Muscle layer of duodenum (tissue), 2 donors: Measurements from ENCODE around the gene WWP2.

Experiments used
- H3K27ac ChIP-seq: one replicate; pipeline ENCODE4 v1.7.0; 2013; ENCODE audit warnings: mild to moderate bottlenecking, low read length
- H3K27me3 ChIP-seq: one replicate; pipeline ENCODE4 v1.7.0; 2013; ENCODE audit warnings: low read depth, mild to moderate bottlenecking, control low read depth, low read length
- H3K36me3 ChIP-seq, 2 donors: one replicate each; pipeline ENCODE4 v1.7.0; 2013; ENCODE audit warnings: low read length in 2 of 2, control low read depth in 1 of 2, mild to moderate bottlenecking in 1 of 2; ENCODE audit not compliant: insufficient read depth in 2 of 2, control insufficient read depth in 1 of 2
- H3K4me1 ChIP-seq, 2 donors: one replicate each; pipeline ENCODE4 v1.7.0; 2013; ENCODE audit warnings: low read length in 2 of 2, mild to moderate bottlenecking in 2 of 2, control low read depth in 1 of 2, moderate library complexity in 1 of 2; ENCODE audit not compliant: insufficient read depth in 2 of 2, control insufficient read depth in 1 of 2
- H3K4me3 ChIP-seq, 2 donors: one replicate each; pipeline ENCODE4 v1.7.0; 2013; ENCODE audit warnings: low read length in 2 of 2, low read depth in 1 of 2, mild to moderate bottlenecking in 1 of 2
- H3K9me3 ChIP-seq, 2 donors: one replicate each; pipeline ENCODE4 v1.7.0; 2013; ENCODE audit warnings: low read length in 2 of 2, control low read depth in 1 of 2, mild to moderate bottlenecking in 1 of 2; ENCODE audit not compliant: control insufficient read depth in 1 of 2
- donor health status: healthy.

Gene WWP2

GRCh38 chr16:69904495-69905170, 142.5 kb downstream of the WWP2 start:
- peaks cover 0 to 4% of the 10 kb centered on the region in 2 donors for H3K4me1 ChIP-seq
- no peak overlapping the region for H3K27ac ChIP-seq
- peaks cover 5 to 13% of the 10 kb centered on the region in 2 donors for H3K36me3 ChIP-seq
- H3K9me3 ChIP-seq: no peaks in the 10 kb centered on the region
- no peak overlapping the region for H3K4me3 ChIP-seq
- H3K27me3 ChIP-seq: no peaks in the 10 kb centered on the region

DNA sequence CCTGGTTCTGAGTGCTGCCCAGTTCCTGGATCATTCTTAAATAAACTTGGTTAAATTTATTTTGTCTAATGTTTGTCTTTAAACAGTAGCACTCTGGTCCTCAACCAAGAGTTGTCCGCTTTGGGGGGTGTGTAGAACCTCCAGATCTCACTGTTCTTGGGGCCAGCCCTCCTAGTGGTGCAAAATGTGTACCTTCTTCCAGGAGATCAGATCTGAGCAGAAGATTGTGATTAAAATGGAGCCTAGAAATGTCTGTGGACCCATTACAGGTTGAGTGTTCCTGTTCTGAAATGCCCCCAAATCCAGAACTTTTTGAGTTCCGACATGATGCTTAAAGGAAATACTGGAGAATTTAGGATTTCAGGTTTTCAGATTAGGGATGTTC, 143.0 kb downstream of the WWP2 start:
- Histone ChIP-seq H3K27ac (no peak overlapping the region), H3K4me1 (peaks cover 0 to 4% of the 10 kb centered on the region in 2 donors), H3K36me3 (peaks cover 5 to 13% of the 10 kb centered on the region in 2 donors), H3K4me3 (no peak overlapping the region), H3K9me3 (no peaks in the 10 kb centered on the region), H3K27me3 (no peaks in the 10 kb centered on the region)

- H3K36me3 ChIP-seq: peaks cover 11 to 13% of the 10 kb centered on the region in 2 donors
- no peaks in the 10 kb centered on the region for H3K9me3 ChIP-seq
- peaks cover 0 to 4% of the 10 kb centered on the region in 2 donors for H3K4me1 ChIP-seq
- H3K27ac ChIP-seq: no peak overlapping the region
- no peaks in the 10 kb centered on the region for H3K27me3 ChIP-seq
- no peak overlapping the region for H3K4me3 ChIP-seq
Measured at GRCh38 chr16:69906838-69907401, 144.8 kb downstream of the WWP2 start.

- Histone ChIP-seq H3K36me3 (peaks cover 6 to 13% of the 10 kb centered on the region in 2 donors), H3K4me1 (peaks cover 0 to 4% of the 10 kb centered on the region in 2 donors), H3K4me3 (no peak overlapping the region), H3K9me3 (no peaks in the 10 kb centered on the region), H3K27ac (no peak overlapping the region), H3K27me3 (no peaks in the 10 kb centered on the region)
Measured at GRCh38 chr16:69909043-69909442, 146.9 kb downstream of the WWP2 start.

GRCh38 chr16:69909760-69910159, 147.6 kb downstream of the WWP2 start:
- no peaks in the 10 kb centered on the region for H3K9me3 ChIP-seq
- H3K27ac ChIP-seq: no peak overlapping the region
- no peaks in the 10 kb centered on the region for H3K27me3 ChIP-seq
- no peak overlapping the region for H3K4me3 ChIP-seq
- peaks cover 0 to 3% of the 10 kb centered on the region in 2 donors for H3K4me1 ChIP-seq
- peaks cover 6 to 13% of the 10 kb centered on the region in 2 donors for H3K36me3 ChIP-seq

GRCh38 chr16:69910964-69911363, 148.8 kb downstream of the WWP2 start:
- no peak overlapping the region for H3K27ac ChIP-seq
- H3K4me1 ChIP-seq: no peaks in the 10 kb centered on the region
- H3K9me3 ChIP-seq: no peaks in the 10 kb centered on the region
- H3K27me3 ChIP-seq: no peaks in the 10 kb centered on the region
- H3K36me3 ChIP-seq: peaks cover 6 to 13% of the 10 kb centered on the region in 2 donors
- H3K4me3 ChIP-seq: no peak overlapping the region

DNA sequence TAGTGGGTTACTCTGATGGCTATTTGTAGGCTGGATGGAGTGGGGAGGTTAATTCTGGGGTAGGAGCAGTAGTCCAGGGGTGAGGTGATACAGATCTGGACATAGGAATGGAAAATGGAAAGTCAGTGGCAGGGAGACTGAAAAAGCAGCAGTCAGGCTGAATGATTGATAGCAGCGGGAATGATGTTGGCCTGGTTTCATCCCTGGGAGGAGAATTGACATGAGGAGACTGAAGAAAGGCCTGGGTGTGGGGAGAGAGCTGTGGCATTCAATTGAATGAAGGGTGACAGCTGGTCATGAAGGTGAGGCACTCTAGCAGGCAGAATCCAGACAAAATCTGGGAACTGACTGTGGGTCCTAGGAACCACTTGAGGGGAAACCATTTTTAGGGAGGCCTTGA, 154.3 kb downstream of the WWP2 start:
- no peak overlapping the region for H3K27ac ChIP-seq

DNA sequence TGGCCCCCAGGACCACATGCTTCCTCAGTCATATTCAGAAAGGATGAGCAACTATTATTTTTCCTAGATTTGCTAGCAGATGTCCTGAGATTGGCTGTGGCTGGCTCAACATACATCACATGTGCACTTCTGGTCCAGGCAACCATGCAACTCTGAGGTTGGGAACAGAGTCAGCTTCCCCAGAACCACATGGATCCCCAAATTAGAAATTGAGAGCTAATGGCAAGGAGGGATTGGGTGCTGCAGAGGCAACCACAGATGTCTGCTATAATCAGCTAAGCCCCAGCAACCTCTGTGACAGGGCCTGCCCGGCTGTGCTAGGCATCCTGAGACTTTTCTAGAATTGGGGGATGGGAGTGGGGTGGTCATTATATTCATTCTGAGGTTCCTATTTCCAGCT, 155.2 kb downstream of the WWP2 start:
- Histone ChIP-seq H3K4me3 (no peak overlapping the region), H3K36me3 (peaks cover 0 to 8% of the 10 kb centered on the region in 2 donors), H3K27me3 (no peaks in the 10 kb centered on the region), H3K4me1 (no peaks in the 10 kb centered on the region), H3K9me3 (no peaks in the 10 kb centered on the region), H3K27ac (no peak overlapping the region)

More for the DNA sequence above, 154.3 kb downstream of the WWP2 start:
- peaks cover 0 to 8% of the 10 kb centered on the region in 2 donors for H3K36me3 ChIP-seq
- no peaks in the 10 kb centered on the region for H3K9me3 ChIP-seq
- no peaks in the 10 kb centered on the region for H3K27me3 ChIP-seq
- no peak overlapping the region for H3K4me3 ChIP-seq
- no peaks in the 10 kb centered on the region for H3K4me1 ChIP-seq

DNA sequence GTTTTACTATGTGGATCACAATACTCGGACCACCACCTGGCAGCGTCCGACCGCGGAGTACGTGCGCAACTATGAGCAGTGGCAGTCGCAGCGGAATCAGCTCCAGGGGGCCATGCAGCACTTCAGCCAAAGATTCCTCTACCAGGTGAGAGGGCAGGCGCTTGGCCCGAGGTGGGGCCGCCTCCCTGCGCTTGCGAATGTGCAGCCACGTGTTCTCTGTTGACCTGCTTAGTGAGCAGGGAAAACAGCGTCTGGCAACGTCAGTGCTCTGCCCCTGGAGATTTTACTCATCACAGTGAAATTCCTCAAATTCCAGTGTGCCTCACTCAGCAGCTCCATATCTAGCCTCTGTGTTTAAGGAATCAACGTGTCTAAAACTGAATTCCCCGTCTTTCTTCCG, 155.6 kb downstream of the WWP2 start:
- no peak overlapping the region for H3K4me3 ChIP-seq
- no peaks in the 10 kb centered on the region for H3K9me3 ChIP-seq
- H3K27ac ChIP-seq: no peak overlapping the region

GRCh38 chr16:69918241-69918640, 156.1 kb downstream of the WWP2 start:
- peak overlapping the region; percentile 39 for H3K27ac ChIP-seq
- no peaks in the 10 kb centered on the region for H3K4me1 ChIP-seq

More for the DNA sequence above, 155.6 kb downstream of the WWP2 start:
- Histone ChIP-seq H3K36me3 (peaks cover 0 to 8% of the 10 kb centered on the region in 2 donors), H3K4me1 (no peaks in the 10 kb centered on the region), H3K27me3 (no peaks in the 10 kb centered on the region)

DNA sequence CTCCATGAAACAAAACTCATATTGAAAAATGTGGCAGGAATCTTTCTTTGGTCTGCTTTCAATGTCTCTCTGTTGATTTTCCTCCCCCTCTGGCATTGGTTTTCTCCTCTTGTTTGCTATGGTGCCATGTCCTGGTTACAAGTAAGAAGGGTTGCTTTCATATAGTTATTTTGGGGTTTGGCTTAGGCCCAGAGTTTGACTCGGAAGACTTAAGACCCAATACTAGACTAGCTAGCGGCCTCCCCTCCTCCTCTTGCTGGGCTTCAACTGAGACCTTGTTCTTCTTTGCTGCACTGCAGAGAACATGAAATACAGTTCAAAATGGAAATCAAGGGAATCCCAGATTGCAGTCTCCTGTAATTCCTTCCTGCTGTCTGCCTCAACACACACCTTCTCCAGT, 159.0 kb downstream of the WWP2 start:
- no peaks in the 10 kb centered on the region for H3K27me3 ChIP-seq
- H3K36me3 ChIP-seq: peaks cover 6 to 16% of the 10 kb centered on the region in 2 donors
- no peak overlapping the region for H3K27ac ChIP-seq
- H3K9me3 ChIP-seq: no peaks in the 10 kb centered on the region
- H3K4me1 ChIP-seq: no peaks in the 10 kb centered on the region
- H3K4me3 ChIP-seq: no peak overlapping the region

More at GRCh38 chr16:69918241-69918640, 156.1 kb downstream of the WWP2 start:
- Histone ChIP-seq H3K36me3 (peaks cover 0 to 8% of the 10 kb centered on the region in 2 donors), H3K4me3 (no peak overlapping the region), H3K27me3 (no peaks in the 10 kb centered on the region), H3K9me3 (no peaks in the 10 kb centered on the region)
